ENCODE results near the gene UBAC1. TPM values are rescaled to one million over a fixed set of nuclear protein-coding genes. Genes with fewer than 3 reads are reported as not detected.
"Not testable (repeated sequence)": the region's sequence is repeated elsewhere in the genome, so short reads cannot be mapped to it uniquely, and the experiment has no call there.

Gene UBAC1
- total RNA-seq, 2 donors from 2014 or later, result 64.9 to 65.7 TPM

DNA sequence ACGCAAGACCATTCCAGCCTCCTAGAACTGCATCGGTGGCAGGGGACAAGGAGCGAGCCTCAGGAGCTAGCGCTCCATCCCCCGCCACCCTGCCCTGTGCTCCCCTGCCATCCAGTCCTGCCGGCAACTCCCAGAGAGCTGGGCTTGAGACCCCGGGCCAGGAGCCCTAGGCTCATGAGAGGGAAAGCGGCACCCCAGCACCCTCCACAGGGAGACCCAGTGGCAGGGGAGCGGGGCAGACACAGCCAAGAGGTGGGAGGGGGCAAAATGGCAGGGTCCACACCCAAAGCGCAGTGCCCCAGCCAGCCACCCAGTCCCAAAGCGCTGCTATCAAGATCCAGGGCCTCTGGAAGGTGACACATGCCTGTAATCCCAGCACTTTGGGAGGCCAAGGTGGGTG, 12.7 kb downstream of the UBAC1 start:
- no peak for ATAC-seq

DNA sequence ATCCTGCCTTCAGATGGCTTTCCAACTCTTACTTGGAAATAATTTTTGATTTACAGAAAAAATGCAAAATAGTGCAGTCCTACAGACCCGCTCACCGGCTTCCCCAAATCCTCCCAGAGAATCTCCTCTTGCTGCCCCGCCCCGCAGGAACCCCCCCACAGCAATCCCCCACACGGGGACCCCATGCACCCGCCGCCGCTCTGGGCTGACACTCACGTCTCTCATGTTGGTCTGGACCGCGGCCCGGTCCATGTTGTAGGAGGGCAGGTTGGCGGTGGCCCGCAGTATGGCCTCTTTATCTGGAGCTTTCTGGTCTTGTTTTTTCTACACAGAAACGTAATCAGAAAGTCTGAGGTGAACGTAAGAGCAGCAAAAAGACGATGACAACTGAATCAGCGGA, 13.6 kb downstream of the UBAC1 start:
- ATAC-seq (no peak), DNase-seq (no peak)
- intact Hi-C loops (cut with DNase I), result no loop called here

More for the DNA sequence above, 12.7 kb downstream of the UBAC1 start:
- DNase-seq, result no peak
- intact Hi-C loops (cut with DNase I), result no loop called here

DNA sequence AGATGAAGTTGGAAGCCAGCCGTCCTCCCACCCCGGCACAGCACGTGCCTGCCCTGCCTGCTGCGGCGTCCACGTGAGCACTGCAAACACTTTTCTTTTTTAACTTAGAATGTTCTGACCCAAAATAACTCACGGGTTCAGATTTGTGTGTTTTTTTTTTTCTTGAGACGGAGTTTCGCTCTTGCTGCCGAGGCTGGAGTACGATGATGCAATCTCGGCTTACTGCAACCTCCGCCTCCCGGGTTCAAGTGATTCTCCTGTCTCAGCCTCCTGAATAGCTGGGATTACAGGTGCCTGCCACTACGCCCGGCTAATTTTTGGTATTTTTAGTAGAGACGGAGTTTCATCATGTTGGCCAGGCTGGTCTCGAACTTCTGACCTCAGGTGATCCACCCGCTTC, 14.1 kb downstream of the UBAC1 start:
- intact Hi-C loops (cut with DNase I); DNase-seq; ATAC-seq: not testable (repeated sequence)

DNA sequence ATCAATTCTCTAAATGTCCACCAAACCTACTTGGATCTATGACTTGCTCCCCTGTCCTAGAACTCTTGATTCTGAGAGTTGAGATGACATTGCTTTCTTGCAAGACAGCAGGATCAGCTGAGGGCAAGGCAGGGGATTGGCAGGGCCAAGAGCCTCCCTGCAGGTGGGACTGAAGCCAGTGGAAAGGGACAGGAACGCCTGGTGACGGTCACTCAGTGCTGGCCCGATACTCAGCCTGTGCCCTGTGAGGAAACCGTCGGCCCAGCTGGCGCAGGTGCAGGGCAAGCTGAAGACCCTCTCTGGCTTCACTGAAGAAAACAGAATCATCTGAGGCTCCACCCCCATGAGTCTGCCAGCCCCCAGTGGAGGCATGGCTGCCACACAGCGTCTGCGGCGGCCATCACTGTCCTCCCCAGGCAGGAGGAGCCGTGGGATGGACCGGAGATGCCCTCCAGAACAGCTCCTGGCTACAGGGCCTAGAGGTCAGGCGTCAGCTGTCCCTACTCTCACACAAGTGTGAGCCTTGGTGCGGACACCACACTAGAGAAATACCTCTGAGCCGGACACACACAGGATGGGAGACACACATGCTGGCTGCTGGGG, 14.7 kb downstream of the UBAC1 start:
- intact Hi-C loops (cut with DNase I), result no loop called here
- ATAC-seq (no peak), DNase-seq (no peak)

DNA sequence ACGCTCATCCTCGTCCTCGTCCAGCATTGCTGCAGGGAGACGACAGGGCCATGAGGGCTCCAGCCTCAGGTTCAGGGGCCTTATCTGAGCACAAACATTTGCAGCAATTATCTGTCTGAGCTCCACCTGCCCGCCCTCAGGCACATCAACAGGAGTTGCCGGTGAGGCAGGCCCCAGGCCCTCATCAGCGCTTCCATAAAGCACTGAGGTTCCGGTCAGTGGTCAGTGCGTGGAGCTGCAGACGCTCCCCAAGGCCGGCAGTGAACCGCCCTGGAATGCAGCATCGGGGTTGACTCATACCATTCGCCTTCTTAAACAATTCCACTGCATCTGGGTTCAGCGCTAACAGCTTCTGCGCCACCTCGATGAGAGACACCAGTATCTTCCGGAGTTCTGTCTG, 15.2 kb downstream of the UBAC1 start:
- DNase-seq, result no peak
- intact Hi-C loops (cut with DNase I), result no loop called here
- ATAC-seq, result no peak

DNA sequence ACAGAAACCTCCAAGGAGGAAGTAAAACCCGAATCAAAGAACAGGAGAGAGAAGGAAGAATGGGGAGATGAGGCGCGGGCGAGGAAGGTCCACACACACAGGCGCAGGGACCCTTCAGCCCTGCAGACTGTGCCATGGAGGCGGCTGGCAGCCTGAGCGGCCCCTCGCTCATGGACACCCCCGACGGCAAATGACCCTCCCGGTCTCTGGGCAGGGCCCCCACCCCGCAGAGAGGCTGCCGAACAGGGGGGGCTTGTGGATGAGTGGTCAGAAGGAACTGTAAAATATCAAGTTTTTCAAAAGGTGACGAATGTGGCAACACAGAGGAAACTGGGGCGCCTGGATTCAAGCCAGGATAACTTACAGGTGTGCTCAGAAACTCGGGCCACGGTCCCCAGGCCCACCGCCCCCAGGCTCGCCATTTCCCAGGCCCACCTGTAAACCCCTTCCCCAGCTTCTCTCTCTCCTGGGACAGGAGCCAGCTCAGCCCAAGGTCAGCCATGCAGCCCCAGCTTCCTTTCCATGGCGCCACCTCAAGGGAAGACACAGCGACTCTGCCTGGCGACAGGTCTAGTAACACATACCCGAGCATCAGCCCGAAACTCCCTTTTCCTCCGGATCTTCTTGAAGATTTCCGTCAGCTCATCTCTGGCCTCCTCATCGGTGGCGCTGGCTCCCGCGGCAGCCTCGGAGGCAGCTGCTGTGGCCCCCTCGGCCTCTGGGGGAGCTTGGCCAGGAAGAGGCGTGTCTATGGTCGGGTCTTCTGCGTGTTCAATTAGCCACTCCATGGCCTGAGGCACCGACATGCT, 16.5 kb downstream of the UBAC1 start:
- DNase-seq, result no peak
- no peak for ATAC-seq
- intact Hi-C loops (cut with DNase I), result no loop called here

GRCh38 chr9:135943604-135944003, 17.6 kb downstream of the UBAC1 start:
- intact Hi-C loops (cut with DNase I); DNase-seq; ATAC-seq: not testable (repeated sequence)

- peak; percentile 13 to 42 for ATAC-seq
- intact Hi-C loops (cut with DNase I), result no loop called here
- peak; percentile 43 for DNase-seq
Measured at GRCh38 chr9:135941288-135941995, 19.7 kb downstream of the UBAC1 start.

GRCh38 chr9:135939351-135940265, 21.6 kb downstream of the UBAC1 start:
- intact Hi-C loops (cut with DNase I), result no loop called here
- no peak for DNase-seq

GRCh38 chr9:135937521-135938489, 23.4 kb downstream of the UBAC1 start:
- ATAC-seq, result no peak
- no peak for DNase-seq
- intact Hi-C loops (cut with DNase I), result no loop called here

More at GRCh38 chr9:135939351-135940265, 21.6 kb downstream of the UBAC1 start:
- no peak for ATAC-seq

- intact Hi-C loops (cut with DNase I), result no loop called here
- no peak for ATAC-seq
- DNase-seq, result no peak
Measured at GRCh38 chr9:135933114-135933513, 28.1 kb downstream of the UBAC1 start.

- ATAC-seq (no peak), DNase-seq (no peak)
- intact Hi-C loops (cut with DNase I), result no loop called here
Measured at GRCh38 chr9:135932656-135933055, 28.5 kb downstream of the UBAC1 start.

DNA sequence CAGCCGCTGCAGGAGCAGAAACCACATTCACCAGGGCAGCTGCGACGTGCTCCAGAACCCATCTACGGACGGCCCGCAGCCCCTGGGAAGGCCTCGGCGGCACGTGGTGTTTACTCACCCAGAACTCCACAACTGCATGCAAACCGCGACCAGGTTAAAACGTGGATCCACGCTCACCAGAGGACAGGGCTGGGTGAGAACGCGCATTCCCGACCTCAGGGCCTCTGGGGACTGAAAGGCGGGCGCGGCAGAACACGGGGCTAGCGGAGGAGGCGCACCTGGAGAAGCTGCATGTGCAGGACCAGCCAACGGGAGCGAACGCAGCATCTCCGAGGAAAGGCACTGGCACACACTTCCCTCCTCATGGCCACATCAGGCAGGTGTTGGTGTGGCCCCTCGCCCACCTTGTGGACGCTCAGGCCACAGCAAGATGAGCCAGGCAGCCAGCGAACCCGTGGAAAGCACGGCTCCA, 29.8 kb downstream of the UBAC1 start:
- ATAC-seq (no peak), DNase-seq (no peak)
- intact Hi-C loops (cut with DNase I), result no loop called here

GRCh38 chr9:135930446-135931345, 30.5 kb downstream of the UBAC1 start:
- DNase-seq (no peak), ATAC-seq (no peak)
- intact Hi-C loops (cut with DNase I), result no loop called here

GRCh38 chr9:135929656-135930445, 31.3 kb downstream of the UBAC1 start:
- ATAC-seq, result no peak
- DNase-seq, result no peak
- intact Hi-C loops (cut with DNase I), result no loop called here

Measured in left cardiac atrium (tissue), 4 donors.